HEK293 (cell line): ENCODE data around the gene SMC6.

Source experiments
- CTCF ChIA-PET: fragments of 350-600 bp; formaldehyde crosslinking; extraction: SDS; loops from one replicate; lab custom pipeline; 2021; ENCODE audit warnings: antibody characterized with exemption; lab: Yijun Ruan, JAX
- POLR2A ChIA-PET: fragments of 300-600 bp; formaldehyde crosslinking; extraction: SDS; loops from one replicate; lab custom pipeline; 2020; ENCODE audit warnings: antibody characterized with exemption, inconsistent platforms; lab: Yijun Ruan, JAX
- H3K27ac ChIP-seq: fragments of 200-500 bp; sonication (Bioruptor generic); 2 replicates; pipeline ENCODE4 v1.5.1; 2014; ENCODE audit warnings: low read depth, low read length, control low read depth, inconsistent platforms; ENCODE audit errors: extremely low read depth
- H3K36me3 ChIP-seq, 2 experiments: fragments of 200-500 bp in 1 of 2; sonication (Bioruptor generic) in 1 of 2; 1 replicate in 1 of 2; 2 replicates in 1 of 2; pipeline ENCODE4 v1.5.1; 2014 to 2017; ENCODE audit warnings: inconsistent platforms in 2 of 2, low read length in 2 of 2; ENCODE audit not compliant: control insufficient read depth in 2 of 2, insufficient read depth in 1 of 2
- H3K4me1 ChIP-seq: fragments of 200-500 bp; sonication (Bioruptor generic); 2 replicates; pipeline ENCODE4 v1.5.1; 2014; ENCODE audit warnings: mild to moderate bottlenecking, low read length, inconsistent platforms; ENCODE audit not compliant: control insufficient read depth, insufficient read depth
- H3K4me3 ChIP-seq: 2 replicates; pipeline ENCODE4 v1.5.1; 2011; ENCODE audit warnings: low read depth, mild to moderate bottlenecking, control low read depth, low read length, moderate library complexity
- H3K9me3 ChIP-seq: fragments of 200-500 bp; sonication (Bioruptor generic); 2 replicates; pipeline ENCODE4 v1.5.1; 2014; ENCODE audit warnings: low read depth, low read length, inconsistent platforms; ENCODE audit not compliant: control insufficient read depth, insufficient read depth
- FEZF1 ChIP-seq: fragments of 450-650 bp; formaldehyde crosslinking; IDR thresholded peaks from 2 replicates; pipeline ENCODE4 v1.5.1; 2016; ENCODE audit warnings: missing biosample characterization, missing genetic modification characterization
- GLIS2 ChIP-seq: fragments of 450-650 bp; formaldehyde crosslinking; IDR thresholded peaks from 2 replicates; pipeline ENCODE4 v1.5.1; 2016; ENCODE audit warnings: missing biosample characterization, missing genetic modification characterization
- KLF1 ChIP-seq: fragments of 450-650 bp; formaldehyde crosslinking; IDR thresholded peaks from 2 replicates; pipeline ENCODE4 v1.5.1; 2016; ENCODE audit warnings: missing biosample characterization, missing genetic modification characterization
- REPIN1 ChIP-seq: fragments of 450-650 bp; formaldehyde crosslinking; IDR thresholded peaks from 2 replicates; pipeline ENCODE4 v1.5.1; 2017; ENCODE audit warnings: missing biosample characterization, missing genetic modification characterization, low read depth
- ZBTB21 ChIP-seq: fragments of 450-650 bp; formaldehyde crosslinking; IDR thresholded peaks from 2 replicates; pipeline ENCODE4 v1.5.1; 2017; ENCODE audit warnings: missing biosample characterization, missing genetic modification characterization
- ZFP69B ChIP-seq: fragments of 450-650 bp; formaldehyde crosslinking; IDR thresholded peaks from 2 replicates; pipeline ENCODE4 v1.5.1; 2016; ENCODE audit warnings: missing biosample characterization, missing genetic modification characterization
- ZIC2 ChIP-seq: fragments of 450-650 bp; formaldehyde crosslinking; IDR thresholded peaks from 2 replicates; pipeline ENCODE4 v1.5.1; 2016; ENCODE audit warnings: missing biosample characterization, missing genetic modification characterization
- ZNF133 ChIP-seq: fragments of 450-650 bp; formaldehyde crosslinking; IDR thresholded peaks from 2 replicates; pipeline ENCODE4 v1.5.1; 2016; ENCODE audit warnings: missing biosample characterization, missing genetic modification characterization
- ZNF146 ChIP-seq: fragments of 450-650 bp; formaldehyde crosslinking; IDR thresholded peaks from 2 replicates; pipeline ENCODE4 v1.5.1; 2016; ENCODE audit warnings: missing biosample characterization, missing genetic modification characterization
- ZNF157 ChIP-seq: fragments of 450-650 bp; formaldehyde crosslinking; IDR thresholded peaks from 2 replicates; pipeline ENCODE4 v1.5.1; 2016; ENCODE audit warnings: missing biosample characterization, missing genetic modification characterization
- ZNF184 ChIP-seq: fragments of 450-650 bp; IDR thresholded peaks from 2 replicates; pipeline ENCODE4 v1.5.1; 2018; ENCODE audit warnings: missing biosample characterization, mild to moderate bottlenecking, missing genetic modification characterization
- ZNF214 ChIP-seq: fragments of 450-650 bp; formaldehyde crosslinking; IDR thresholded peaks from 2 replicates; pipeline ENCODE4 v1.5.1; 2017; ENCODE audit warnings: missing biosample characterization, mild to moderate bottlenecking, missing genetic modification characterization, borderline replicate concordance
- ZNF221 ChIP-seq: fragments of 450-650 bp; formaldehyde crosslinking; IDR thresholded peaks from 2 replicates; pipeline ENCODE4 v1.5.1; 2017; ENCODE audit warnings: missing biosample characterization, missing genetic modification characterization, borderline replicate concordance
- ZNF341 ChIP-seq: fragments of 450-650 bp; formaldehyde crosslinking; IDR thresholded peaks from 2 replicates; pipeline ENCODE4; 2016; ENCODE audit warnings: low read depth, missing biosample characterization, missing genetic modification characterization
- ZNF423 ChIP-seq: fragments of 450-650 bp; formaldehyde crosslinking; IDR thresholded peaks from 2 replicates; pipeline ENCODE4 v1.5.1; 2016; ENCODE audit warnings: missing biosample characterization, missing genetic modification characterization
- ZNF433 ChIP-seq: fragments of 450-650 bp; formaldehyde crosslinking; IDR thresholded peaks from 2 replicates; pipeline ENCODE4 v1.5.1; 2016; ENCODE audit warnings: missing biosample characterization, missing genetic modification characterization, low read depth
- ZNF473 ChIP-seq: fragments of 450-650 bp; formaldehyde crosslinking; IDR thresholded peaks from 2 replicates; pipeline ENCODE4 v1.5.1; 2017; ENCODE audit warnings: missing biosample characterization, missing genetic modification characterization
- ZNF623 ChIP-seq: fragments of 450-650 bp; formaldehyde crosslinking; IDR thresholded peaks from 2 replicates; pipeline ENCODE4 v1.5.1; 2016; ENCODE audit warnings: missing biosample characterization, missing genetic modification characterization
- ZNF626 ChIP-seq: fragments of 450-650 bp; sonication (Bioruptor Pico); formaldehyde crosslinking; IDR thresholded peaks from 2 replicates; pipeline ENCODE4 v1.5.1; 2018; ENCODE audit warnings: missing biosample characterization, missing genetic modification characterization, inconsistent platforms
- ZNF629 ChIP-seq: fragments of 450-650 bp; formaldehyde crosslinking; IDR thresholded peaks from 2 replicates; pipeline ENCODE4 v1.5.1; 2017; ENCODE audit warnings: missing biosample characterization, missing genetic modification characterization
- ZNF670 ChIP-seq: fragments of 450-650 bp; formaldehyde crosslinking; IDR thresholded peaks from 2 replicates; pipeline ENCODE4 v1.5.1; 2016; ENCODE audit warnings: missing biosample characterization, missing genetic modification characterization, low read depth
- ZNF707 ChIP-seq: fragments of 450-650 bp; formaldehyde crosslinking; IDR thresholded peaks from 2 replicates; pipeline ENCODE4 v1.5.1; 2016; ENCODE audit warnings: missing biosample characterization, missing genetic modification characterization
- ZNF768 ChIP-seq: fragments of 450-650 bp; formaldehyde crosslinking; IDR thresholded peaks from 2 replicates; pipeline ENCODE4 v1.5.1; 2018; ENCODE audit warnings: missing biosample characterization, mild to moderate bottlenecking, missing genetic modification characterization
- ZNF843 ChIP-seq: fragments of 450-650 bp; formaldehyde crosslinking; IDR thresholded peaks from 2 replicates; pipeline ENCODE4 v1.5.1; 2016; ENCODE audit warnings: missing biosample characterization, missing genetic modification characterization
- TF ChIP-seq, protein P1 (sequence below): fragments of 450-650 bp; formaldehyde crosslinking; conservative IDR thresholded peaks from 2 replicates; pipeline ENCODE4 v1.5.1; 2016; ENCODE audit warnings: low read depth, missing biosample characterization, missing genetic modification characterization
- TF ChIP-seq, protein P2 (sequence below): fragments of 450-650 bp; formaldehyde crosslinking; IDR thresholded peaks from 2 replicates; pipeline ENCODE4 v1.5.1; 2016; ENCODE audit warnings: missing biosample characterization, missing genetic modification characterization

The SMC6 gene

DNA sequence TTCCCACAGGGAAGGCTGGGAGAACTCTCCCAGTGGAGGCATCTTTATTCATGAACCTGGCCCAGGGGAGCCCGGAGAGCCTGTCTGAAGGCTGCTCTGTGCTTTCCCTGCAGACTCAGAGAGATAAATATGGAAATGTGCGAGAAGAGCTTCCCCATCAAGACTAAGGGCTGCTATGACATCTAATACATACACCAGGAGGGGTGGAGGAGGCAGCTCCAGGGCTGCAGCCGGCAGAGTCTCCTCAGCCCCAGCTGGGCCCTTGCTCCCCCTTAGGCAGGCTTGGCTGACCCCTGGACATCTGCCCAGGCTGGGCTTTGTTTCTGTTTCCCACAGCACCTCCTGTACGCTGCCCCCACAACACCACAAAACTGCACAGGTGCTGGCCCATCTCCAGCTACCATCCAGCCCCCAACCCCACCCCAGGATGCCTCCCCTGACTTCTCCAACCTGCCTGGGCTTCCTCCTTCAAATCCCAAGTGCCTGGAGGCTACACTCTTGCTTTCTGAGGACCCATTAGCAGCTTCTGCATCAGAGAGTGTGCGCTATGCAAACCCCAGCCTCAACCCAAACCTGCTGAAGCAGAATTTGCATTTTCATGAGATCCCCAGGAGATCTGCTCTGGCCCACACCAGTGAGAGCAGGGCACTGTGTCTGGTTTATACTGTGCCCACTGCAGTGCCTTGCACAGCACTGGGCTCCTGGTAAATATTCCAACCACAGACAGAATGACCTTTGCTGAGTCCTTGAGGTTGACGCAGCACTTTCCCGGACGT lies 116.3 kb downstream of the SMC6 start (continued):
- TF ChIP-seq ZIC2 (tag by site-specific recombination) (no peak), ZNF184 (tag by site-specific recombination) (no peak)

DNA sequence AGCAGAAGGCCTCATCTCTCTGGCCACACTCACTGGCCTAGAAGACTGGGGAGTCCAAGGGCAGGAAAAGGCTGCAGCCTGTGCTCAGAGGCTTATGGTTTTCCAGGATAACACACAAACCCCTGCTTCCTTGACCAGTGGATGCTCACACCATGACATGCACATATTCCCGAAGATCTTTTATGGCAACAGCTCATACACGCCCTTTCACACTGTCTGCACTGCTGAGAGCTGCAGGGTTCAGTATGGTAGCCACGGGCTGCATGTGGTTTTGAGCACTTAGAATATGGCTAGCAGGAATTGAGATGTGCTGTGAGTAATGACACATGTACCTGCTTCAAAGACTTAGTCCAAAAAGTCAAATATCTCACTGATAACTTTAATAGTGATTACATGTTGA lies 117.4 kb downstream of the SMC6 start:
- Histone ChIP-seq H3K4me3 (no peak overlapping the region), H3K9me3 (no peaks in the 10 kb centered on the region), H3K4me1 (no peaks in the 10 kb centered on the region), H3K36me3 (no peaks in the 10 kb centered on the region), H3K27ac (no peak overlapping the region)
- CTCF ChIA-PET, result interaction anchor here (0.6 to 2.8 kb wide), 3 partner anchors 9 to 35 kb away, joined by 3 to 14 read pairs (median 6); no protein-coding TSS in a partner anchor
- POLR2A ChIA-PET, result interaction anchor here (0.6 kb wide), 1 partner anchor 187 kb away, joined by 4 read pairs; no protein-coding TSS in a partner anchor
- TF ChIP-seq ZNF768 (no peak), KLF1 (tag by site-specific recombination) (no peak), ZNF423 (tag by site-specific recombination) (no peak), ZNF473 (tag by site-specific recombination) (no peak), ZNF670 (tag by site-specific recombination) (no peak), ZBTB21 (tag by site-specific recombination) (no peak), ZNF433 (no peak), ZNF157 (tag by site-specific recombination) (no peak), REPIN1 (tag by site-specific recombination) (no peak), ZNF221 (tag by site-specific recombination) (no peak), ZNF184 (tag by site-specific recombination) (no peak)
- TF ChIP-seq, protein P1, sequence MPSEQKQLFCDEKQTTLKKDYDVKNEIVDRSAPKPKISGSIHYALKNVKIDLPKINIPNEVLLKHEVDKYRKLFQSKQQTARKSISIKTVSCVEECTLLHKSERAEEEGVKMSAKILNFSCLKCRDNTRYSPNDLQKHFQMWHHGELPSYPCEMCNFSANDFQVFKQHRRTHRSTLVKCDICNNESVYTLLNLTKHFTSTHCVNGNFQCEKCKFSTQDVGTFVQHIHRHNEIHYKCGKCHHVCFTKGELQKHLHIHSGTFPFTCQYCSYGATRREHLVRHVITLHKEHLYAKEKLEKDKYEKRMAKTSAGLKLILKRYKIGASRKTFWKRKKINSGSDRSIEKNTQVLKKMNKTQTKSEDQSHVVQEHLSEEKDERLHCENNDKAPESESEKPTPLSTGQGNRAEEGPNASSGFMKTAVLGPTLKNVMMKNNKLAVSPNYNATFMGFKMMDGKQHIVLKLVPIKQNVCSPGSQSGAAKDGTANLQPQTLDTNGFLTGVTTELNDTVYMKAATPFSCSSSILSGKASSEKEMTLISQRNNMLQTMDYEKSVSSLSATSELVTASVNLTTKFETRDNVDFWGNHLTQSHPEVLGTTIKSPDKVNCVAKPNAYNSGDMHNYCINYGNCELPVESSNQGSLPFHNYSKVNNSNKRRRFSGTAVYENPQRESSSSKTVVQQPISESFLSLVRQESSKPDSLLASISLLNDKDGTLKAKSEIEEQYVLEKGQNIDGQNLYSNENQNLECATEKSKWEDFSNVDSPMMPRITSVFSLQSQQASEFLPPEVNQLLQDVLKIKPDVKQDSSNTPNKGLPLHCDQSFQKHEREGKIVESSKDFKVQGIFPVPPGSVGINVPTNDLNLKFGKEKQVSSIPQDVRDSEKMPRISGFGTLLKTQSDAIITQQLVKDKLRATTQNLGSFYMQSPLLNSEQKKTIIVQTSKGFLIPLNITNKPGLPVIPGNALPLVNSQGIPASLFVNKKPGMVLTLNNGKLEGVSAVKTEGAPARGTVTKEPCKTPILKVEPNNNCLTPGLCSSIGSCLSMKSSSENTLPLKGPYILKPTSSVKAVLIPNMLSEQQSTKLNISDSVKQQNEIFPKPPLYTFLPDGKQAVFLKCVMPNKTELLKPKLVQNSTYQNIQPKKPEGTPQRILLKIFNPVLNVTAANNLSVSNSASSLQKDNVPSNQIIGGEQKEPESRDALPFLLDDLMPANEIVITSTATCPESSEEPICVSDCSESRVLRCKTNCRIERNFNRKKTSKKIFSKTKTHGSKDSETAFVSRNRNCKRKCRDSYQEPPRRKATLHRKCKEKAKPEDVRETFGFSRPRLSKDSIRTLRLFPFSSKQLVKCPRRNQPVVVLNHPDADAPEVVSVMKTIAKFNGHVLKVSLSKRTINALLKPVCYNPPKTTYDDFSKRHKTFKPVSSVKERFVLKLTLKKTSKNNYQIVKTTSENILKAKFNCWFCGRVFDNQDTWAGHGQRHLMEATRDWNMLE, result no peak
- TF ChIP-seq, protein P2, sequence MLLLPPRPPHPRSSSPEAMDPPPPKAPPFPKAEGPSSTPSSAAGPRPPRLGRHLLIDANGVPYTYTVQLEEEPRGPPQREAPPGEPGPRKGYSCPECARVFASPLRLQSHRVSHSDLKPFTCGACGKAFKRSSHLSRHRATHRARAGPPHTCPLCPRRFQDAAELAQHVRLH (tag by site-specific recombination), result no peak

DNA sequence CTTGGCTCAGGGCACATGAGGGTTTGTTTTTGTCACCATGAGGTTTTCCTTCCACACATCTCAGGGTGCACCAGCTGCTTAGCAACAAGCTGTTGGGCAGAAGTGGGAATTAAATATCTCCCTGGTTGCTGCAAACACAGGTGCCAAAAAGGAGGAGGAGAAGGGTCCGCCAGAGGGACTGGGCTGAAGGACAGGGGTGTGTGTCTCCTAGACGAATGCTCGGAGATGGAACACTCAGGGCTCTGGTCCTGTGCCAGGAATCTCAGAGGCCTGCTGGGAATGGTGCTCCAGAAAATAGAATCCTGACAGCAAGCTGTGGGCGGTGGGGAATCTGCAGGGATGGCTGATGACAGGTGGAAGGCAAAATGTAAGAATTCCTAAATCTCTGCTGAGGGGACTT lies 118.6 kb downstream of the SMC6 start:
- CTCF ChIA-PET, result interaction anchor here (0.7 to 2.8 kb wide), 4 partner anchors 10 to 164 kb away, joined by 3 to 14 read pairs (median 4); no protein-coding TSS in a partner anchor
- H3K4me3 ChIP-seq, result no peak overlapping the region
- no peaks in the 10 kb centered on the region for H3K4me1 ChIP-seq
- TF ChIP-seq ZIC2 (tag by site-specific recombination) (no peak), ZNF843 (tag by site-specific recombination) (no peak), ZNF629 (tag by site-specific recombination) (no peak), FEZF1 (tag by site-specific recombination) (no peak), ZNF623 (tag by site-specific recombination) (no peak), ZNF626 (no peak), GLIS2 (tag by site-specific recombination) (no peak), ZNF214 (tag by site-specific recombination) (no peak), ZFP69B (tag by site-specific recombination) (no peak), ZNF341 (no peak), ZNF707 (tag by site-specific recombination) (no peak), ZNF133 (tag by site-specific recombination) (no peak), ZNF146 (no peak)
- H3K9me3 ChIP-seq, result no peaks in the 10 kb centered on the region
- no peaks in the 10 kb centered on the region for H3K36me3 ChIP-seq
- POLR2A ChIA-PET, result no interaction called here
- H3K27ac ChIP-seq, result no peak overlapping the region
